Fibroblast of the conjunctiva (primary cell): Measurements from ENCODE around the gene DRC7.
"Not testable (repeated sequence)": the region's sequence is repeated elsewhere in the genome, so short reads cannot be mapped to it uniquely, and the experiment has no call there.

ENCODE experiments used
- DNase-seq: peaks from one replicate; pipeline ENCODE4 v3.0.0-alpha.2; 2010; ENCODE audit warnings: low read depth

The DRC7 gene

DNA sequence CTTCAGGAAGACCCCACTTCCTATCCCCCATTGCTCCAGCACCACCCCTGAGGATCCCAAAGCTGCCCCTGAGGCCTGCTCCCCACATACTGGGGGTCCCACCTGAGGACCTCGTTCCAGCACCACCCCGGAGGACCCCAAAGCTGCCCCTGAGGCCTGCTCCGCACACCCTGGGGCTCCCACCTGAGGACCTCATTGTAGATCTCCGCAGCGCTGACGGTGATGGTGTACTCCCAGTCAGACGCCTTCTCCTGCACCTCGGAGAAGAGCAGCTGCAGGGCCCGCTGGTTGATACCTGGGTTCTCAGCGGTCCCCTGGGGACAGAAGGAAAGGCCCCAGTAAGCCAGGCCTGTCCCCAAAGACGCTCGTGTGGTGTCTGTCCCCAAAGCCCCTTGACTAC lies 67.4 kb downstream of the DRC7 start:
- DNase-seq = no peak

DNA sequence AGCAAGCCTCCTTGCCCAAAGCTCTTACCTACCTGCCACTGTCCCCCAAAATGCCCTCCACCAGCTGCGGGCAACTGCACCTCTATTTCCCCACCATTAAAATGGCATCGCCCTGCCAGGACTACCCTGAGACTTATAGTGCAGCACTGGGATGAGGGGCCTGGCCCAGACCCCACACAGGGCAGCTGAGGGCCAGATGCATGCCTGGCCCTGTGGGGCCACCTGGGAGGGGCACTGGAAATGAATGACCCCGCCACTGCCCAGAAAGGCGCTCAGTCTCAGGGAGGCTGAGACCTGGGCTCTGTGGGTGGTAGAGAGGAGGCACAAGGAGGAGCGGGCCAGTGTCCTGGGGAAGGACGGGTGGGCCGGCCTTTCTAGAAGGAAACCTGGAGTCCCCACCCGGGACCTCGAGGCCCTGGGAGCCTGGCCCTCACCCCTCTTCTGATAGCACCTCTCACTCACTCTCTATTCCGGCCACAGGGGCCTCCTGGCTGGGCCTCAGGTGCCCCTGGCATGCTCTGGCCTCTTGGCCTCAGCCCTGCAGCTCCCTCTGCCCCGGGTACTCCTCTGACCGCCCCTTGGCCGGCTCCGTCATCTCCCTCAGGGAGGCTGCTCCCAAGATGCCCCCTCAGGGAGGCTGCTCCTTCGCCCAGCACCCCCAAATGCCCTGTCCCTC lies 67.9 kb downstream of the DRC7 start:
- no peak for DNase-seq

DNA sequence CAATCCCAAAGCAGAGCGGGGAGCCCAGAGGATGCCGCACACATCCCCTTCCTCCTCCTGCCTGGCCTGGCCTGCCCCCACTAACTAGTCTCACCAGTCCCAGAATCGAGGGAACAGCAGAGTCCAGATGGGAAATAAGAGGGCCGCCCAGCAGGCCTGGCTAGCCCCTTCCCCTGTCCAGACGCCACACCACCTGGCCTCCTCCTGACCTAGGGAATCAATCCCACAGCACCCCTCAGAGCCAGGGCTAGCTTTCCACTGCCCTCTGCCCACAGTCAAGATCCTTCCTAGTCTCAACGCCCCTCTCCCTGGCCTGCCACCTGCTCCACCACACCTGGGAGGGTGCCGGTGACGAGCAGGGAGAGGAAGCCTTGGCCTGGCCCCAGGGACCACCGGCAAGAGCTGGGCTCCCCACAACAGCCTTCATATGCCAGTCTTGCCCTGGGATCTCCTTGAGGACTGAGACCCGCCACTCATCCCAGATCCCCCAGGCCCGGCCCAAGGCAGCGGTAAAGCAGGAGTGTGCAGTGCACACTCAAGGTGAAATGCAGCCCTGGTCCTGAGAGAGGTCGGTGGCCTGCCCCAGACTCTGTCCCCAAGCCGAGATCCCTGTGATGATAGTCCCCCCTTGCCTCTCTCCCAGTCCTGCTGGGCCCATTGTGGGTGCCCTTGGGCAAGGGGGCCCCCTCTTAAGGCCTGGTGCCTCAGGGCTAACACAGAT lies 68.8 kb downstream of the DRC7 start:
- no peak for DNase-seq

DNA sequence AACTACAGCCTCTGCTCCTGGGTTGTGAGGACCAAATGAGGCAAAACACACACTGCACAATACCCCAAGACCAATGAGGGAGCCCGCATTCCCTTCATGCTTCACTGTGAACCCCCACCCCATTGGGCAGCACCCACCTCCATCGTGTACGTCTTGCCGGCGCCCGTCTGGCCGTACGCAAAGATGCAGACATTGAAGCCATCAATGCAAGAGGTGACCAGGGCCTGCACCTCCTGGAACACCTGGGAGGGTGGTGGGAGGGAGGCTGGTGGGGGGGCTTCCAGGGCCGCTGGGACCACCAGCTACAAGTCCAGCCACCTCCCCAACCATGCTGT lies 69.4 kb downstream of the DRC7 start:
- no peak for DNase-seq

DNA sequence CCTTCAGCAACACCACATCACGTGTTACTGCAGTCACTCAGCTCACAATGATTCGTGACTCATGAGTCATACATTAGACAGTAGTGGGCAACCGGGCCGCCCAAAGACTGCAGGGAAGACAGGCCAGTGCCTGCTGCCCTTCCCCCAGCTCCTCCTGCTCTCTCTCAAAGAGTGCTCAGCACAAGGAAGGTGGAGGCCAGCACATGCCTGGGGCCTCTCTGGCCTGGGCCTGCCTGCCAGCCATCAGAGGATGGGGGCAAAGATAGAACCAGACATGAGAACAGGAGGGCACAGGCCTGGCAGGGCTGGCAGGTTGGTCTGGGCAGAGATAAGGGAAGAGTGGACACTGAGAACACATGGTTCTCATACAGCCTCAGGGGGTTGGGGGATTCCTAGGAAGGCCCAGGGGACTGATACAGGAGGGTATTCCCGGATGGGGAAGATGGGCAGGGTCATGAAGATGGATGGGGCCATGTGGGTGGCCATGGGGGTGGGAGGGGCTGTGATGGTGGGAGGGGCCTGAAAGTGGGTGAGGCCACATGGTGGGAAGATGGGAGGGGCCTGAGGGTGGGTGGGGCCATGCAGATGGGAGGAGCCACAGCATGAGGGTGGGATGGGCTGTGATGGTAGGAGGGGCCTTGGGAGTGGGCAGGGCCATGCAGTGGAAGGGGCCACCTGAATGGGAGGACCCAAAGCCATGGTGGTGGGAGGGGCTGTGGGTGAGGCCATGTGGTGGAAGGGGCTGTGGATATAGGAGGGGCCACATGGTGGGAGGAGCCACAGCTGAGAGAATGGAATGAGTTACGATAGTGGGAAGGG lies 69.9 kb downstream of the DRC7 start:
- DNase-seq = peak; percentile 53

DNA sequence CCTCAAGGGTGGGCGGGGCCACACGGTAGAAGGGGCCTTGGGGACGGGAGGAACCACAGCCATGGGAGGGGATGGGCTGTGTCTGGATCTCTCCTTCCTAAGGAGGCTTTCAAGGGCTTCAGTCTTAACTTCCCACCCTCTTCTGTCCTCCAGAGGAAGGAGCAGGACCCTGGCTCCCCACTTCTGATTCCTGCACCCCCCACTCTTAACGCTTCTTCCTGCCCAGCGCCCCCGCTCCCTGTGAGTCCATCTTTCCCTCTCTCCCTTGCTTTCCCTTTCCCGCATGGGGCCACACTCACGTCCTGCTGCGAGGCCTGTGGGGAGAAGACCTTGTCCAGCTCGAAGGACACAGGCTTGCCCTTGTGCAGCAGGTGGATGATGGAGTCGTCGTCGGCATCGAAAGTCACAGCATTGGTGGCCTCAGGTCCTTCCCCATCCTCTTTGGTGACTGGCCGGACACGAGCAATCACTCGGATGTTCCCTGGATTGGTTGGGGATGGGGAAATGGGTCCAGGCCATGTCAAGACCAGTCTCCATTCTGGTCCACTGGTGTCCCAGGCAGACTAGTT lies 70.6 kb downstream of the DRC7 start:
- no peak for DNase-seq

DNA sequence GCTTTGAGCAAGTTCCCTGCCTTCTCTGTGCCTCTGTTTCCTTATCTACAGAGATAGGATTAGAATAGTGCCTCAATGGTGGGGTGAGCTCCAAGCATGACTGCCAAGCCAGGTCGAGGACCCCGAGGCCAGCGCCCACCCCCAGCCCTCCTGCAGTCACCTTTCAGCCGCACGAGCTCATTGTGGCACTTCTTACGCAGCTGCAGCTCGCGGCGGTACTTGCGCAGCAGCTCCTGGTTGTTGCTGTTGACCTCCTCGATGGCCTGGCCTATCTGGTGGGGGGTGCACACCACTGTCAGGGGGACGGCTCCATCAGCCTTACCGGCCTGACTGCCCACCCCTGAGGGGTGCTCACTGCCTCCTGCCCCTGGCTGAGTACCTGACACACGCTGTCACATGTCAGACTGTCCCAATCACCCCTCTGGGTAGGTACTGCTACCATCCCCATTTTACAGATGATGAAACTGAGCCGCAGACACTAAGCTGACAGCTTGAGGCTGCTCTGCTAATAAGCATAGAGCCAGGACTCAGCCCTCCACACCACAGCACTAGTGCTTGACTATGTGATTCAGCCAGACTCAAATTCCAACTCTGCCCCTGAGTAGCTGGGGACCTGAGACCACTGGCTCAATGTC lies 72.2 kb downstream of the DRC7 start:
- no peak for DNase-seq

DNA sequence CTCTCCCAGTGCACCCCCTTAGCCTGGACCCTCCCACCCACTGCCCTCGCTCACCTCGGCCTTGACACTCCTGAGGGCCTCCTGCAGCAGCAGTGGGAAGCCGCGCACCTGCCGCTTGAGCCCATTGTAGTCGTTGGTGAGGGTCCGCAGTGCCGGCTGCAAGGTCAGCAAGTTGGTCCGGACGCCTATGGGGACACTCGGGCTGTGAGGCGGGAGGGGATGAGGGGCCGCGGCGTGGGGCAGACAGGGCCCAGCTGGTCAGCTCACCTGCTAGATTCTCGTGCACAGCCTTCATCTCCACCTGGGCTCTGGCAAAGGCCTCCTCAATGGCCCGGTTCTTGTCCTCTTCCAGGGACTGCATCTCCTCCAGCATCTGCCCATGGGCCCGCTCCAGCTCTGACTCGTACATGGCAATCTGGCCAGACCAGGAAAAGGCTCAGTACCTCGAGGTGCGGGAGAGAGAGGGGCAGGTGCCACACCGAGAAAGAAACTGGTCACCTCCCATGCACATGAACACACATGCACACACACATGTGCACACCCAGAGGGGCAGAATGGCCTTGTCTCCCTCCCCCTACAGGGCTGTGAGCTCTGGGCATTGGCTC lies 75.0 kb downstream of the DRC7 start:
- no peak for DNase-seq

DNA sequence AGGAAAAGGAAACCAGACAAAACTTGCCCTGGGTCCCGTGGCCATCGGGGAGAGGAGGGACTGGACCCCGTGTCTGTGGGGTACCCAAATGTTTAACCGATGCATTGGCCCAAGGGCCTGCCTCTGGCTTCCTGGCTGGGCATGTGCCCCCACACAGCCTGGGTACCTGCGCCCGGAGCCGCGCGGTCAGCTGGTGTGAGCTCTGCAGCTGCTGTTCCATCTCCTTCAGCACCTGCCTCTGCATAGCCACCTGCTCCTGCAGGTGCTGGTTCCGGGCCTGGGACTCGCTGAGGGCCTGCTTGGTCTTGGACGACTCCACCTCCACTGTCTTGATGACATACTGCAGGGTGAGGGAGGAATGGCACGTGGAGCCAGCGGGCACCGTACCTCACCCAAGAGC lies 75.8 kb downstream of the DRC7 start:
- no peak for DNase-seq

DNA sequence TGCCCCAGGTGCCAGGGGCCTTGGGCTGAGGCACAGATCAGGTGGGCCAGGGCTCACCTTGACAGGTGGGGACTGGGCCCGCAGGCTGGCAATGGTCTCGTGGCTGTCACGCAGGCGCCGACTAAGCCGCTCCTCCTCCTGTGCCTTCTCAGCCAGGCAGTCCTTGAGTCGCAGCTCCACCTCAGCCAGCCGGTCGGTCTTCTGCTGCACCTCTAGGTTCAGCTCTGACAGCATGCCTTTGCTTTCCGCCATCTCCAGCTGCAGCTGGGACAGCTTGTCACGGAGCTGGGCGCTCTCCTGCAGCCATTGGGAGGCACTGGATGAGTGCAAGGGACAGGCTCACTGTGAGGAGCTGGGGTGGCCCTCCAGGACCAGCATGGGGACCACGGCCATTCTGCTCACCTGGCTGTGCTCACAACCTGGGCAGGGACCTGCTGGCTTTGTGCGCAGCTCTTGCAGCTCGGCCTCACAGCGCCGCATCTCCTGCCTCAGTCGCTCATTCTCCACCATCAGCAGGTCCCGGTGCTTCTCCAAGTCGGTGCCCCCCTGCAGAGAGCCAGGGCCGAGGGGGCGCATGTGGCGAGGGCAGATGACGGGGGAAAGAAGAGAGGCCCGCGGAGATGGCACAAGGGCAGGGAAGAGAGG lies 76.7 kb downstream of the DRC7 start:
- DNase-seq = no peak

DNA sequence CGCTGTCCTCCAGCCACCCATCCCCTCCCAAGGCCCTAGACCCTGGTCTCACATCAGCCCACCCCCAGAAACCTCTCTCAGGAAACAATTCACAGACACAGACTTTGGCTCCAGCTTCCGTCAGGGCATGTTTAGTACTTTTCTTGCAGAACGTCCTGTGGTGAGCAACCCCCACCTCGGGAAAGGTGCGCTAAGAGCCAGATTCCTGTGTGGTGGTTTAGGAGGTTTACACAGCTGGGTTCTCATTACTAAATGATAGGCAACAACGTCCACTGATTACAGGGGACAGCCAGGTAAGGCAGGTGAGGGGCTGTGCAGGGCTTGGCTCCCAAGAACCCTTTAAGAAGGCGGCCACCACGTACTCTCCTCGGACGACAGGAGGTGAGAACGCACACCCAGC lies 78.4 kb downstream of the DRC7 start:
- DNase-seq = no peak

DNA sequence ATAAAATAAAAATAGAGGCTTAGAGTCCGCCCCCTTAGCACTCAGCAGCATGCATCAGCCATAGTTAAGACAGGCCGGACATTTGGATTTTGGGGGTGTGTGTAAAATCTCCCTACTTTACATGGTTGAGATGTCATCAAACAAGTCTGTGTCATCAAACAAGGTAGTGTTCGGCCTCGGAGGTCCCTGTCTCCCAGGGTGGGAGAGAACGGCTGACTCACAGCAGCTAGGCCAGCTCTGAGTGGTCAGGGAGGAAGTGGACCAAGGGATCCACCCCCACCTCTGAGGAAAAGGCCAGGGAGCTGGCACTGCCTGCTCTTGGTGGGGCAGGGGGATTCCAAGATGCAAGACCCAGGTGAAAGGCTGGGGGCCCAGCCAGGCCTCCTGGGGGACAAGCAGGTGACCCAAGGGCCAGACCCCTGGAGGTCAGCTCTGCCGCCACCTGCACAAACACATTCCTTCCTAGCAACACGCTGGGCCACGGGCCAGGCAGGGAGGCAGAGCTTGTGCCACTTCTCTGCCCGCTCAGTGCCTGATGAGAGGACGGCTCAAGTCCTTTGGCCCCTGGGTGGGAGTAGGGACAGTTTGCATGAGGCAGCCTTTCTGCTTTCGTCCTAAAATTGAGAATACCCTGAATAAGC lies 79.2 kb downstream of the DRC7 start:
- no peak for DNase-seq

DNA sequence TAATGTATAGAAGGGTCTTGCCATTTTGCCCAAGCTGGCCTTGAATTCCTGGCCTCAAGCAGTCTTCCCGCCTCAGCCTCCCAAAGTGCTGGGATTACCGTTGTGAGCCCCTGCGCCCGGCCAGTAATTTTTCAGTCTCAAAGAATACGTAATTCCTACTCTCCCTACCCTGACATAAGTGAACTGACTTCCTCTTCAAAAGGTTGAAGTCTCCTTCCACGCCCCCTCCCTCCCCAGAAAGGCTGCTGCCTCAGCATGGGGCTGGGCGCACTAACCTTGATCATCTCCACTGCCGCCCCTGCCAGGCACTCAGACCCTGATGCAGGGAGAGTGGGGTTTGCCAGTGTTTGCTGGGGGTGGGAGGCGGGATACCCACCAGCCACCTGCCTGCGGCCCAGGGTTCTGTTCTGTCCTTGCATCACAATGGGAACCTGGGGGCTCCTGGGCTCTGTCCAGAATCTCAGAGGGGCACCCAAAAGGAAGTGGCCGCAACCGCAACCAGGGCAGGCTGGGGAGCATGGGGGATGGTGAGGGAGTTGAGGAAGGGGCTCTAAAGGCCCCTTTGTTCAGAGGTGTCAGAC lies 80.2 kb downstream of the DRC7 start:
- no peak for DNase-seq

DNA sequence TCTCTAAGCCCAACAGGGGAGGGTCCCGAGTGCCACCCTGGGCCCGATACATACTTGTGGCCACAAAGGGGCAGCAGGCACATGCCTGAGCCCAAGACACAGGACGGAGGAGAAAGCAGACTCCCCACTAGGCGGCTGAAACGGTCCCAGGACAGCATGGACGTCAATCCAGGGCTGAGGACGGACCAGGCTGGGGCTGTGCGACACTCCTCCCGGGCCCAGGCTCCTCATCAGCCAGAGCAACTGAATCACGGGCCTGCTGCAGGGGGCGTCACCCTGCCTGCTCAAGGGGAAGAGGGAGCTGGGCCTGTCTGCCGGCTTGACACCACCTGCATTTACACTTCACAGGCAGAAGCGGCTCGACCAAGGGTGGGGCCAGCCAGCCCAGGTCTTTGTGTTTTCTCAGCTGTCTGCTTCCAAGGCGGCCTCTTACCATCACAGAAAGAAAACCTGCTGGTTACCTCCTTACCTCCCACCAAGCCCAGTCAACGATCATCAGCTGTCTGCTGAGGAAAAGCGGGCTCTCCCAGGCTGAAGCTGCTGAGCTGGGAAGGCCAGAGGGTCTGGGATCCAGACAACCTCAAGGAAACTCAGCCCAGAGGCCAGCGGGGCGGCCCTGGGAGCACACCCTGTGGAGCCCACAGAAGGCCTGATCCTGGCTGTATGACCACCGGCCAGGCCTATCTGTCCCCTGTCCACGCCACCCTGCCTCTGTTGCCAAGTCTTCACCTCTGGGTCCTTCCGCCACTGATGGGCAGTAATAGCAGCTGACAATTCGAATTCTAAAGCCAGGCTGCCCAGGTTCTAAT lies 81.3 kb downstream of the DRC7 start:
- no peak for DNase-seq

DNA sequence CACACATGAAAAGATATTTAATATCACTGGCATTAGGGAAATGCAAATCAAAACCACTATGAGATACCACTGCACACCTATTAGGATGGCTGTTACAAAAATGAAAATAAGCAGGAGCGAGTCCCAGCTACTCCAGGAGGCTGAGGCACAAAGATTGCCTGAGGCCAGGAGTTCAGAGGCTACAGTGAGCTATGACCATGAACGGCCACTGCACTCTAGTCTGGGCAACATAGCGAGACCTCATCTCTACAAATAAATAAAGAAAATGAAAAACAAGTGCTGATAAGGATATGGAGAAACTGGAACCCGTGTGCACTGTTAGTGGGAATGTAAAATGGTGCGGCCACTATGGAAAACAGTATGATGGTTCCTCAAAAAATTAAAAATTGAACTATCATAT lies 84.1 kb downstream of the DRC7 start:
- DNase-seq = no peak

DNA sequence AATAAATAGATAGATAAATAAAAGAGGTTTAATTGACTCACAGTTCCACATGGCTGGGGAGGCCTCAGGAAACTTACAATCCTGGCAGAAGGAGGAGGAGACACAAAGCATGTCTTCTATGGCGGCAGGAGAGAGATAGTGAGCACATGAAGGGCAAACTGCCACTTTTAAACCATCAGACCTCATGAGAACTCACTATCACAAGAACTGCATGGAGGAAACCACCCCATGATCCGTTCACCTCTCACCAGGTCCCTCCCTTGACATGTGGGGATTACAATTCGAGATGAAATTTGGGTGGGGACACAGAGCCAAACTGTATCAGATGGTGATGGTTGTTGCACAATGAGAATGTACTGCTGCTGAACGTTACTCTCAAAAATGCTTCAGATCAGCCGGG lies 85.2 kb downstream of the DRC7 start:
- not testable (repeated sequence) for DNase-seq

DNA sequence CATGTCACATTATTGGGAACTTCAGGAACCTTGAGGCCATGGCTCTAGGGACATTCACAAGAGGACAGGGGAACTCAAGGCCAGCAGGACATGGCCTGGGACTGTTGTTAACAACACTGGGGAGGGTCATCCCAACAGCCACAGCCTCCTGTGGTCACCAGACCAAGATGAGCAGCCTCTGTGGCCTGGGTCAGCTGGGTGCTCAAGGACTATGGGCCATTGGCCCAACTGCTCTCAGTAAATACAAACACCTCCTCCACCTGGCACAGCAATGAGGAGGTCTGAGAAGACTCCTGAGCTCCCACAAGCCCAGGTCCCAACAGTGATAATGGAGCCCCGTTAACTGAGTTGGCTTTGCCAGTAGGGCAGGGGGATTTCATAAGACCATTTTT lies 86.7 kb downstream of the DRC7 start:
- DNase-seq = no peak
